Liver (tissue), 3 donors: ENCODE measurements around the gene DSC2.

Experiments
- CTCF ChIP-seq: fragments of 150-350 bp; IDR thresholded peaks from 2 replicates; pipeline ENCODE4 v1.5.1; 2017; ENCODE audit warnings: improper control_type of control experiment, low read depth, low read length; ENCODE audit not compliant: missing input control
- JUND ChIP-seq, 2 donors: IDR thresholded peaks; 2 replicates each; pipeline ENCODE4 v1.6.1; 2016; ENCODE audit warnings: antibody characterized with exemption in 2 of 2
- MAX ChIP-seq: IDR thresholded peaks from 2 replicates; pipeline ENCODE4 v1.6.1; 2016; ENCODE audit warnings: antibody characterized with exemption
- RAD21 ChIP-seq, 2 donors: IDR thresholded peaks; 2 replicates each; pipeline ENCODE4 v1.6.1; 2016; ENCODE audit warnings: antibody characterized with exemption in 2 of 2, mild to moderate bottlenecking in 2 of 2
- REST ChIP-seq: IDR thresholded peaks from 2 replicates; pipeline ENCODE4 v1.6.1; 2016; ENCODE audit warnings: antibody characterized with exemption, mild to moderate bottlenecking
- SP1 ChIP-seq: IDR thresholded peaks from 2 replicates; pipeline ENCODE4 v1.6.1; 2018; ENCODE audit warnings: antibody characterized with exemption, mild to moderate bottlenecking
- TAF1 ChIP-seq: conservative IDR thresholded peaks from 2 replicates; pipeline ENCODE4 v1.6.1; 2016; ENCODE audit warnings: antibody characterized with exemption, mild to moderate bottlenecking
- YY1 ChIP-seq: IDR thresholded peaks from 2 replicates; pipeline ENCODE4 v1.6.1; 2016; ENCODE audit warnings: antibody characterized with exemption, mild to moderate bottlenecking
- ZBTB33 ChIP-seq: IDR thresholded peaks from 2 replicates; pipeline ENCODE4 v1.6.1; 2016; ENCODE audit warnings: antibody characterized with exemption
- donor health status: healthy.
- donor health status: healthy.

GRCh38 chr18:31105733-31106132 is 3.5 kb upstream of the DSC2 start:
- no peak for TF ChIP-seq CTCF
- no peak for TF ChIP-seq YY1
- TF ChIP-seq REST = no peak
- TF ChIP-seq SP1 = no peak
- no peak for TF ChIP-seq MAX
- no peak for TF ChIP-seq JUND (IDR thresholded peaks at IDR 0.05)
- no peak for TF ChIP-seq RAD21 (IDR thresholded peaks at IDR 0.05)
- no peak for TF ChIP-seq TAF1
- no peak for TF ChIP-seq ZBTB33
